PC-3 (cell line): ENCODE measurements around the gene CEP63.

Source experiments
- CTCF ChIP-seq: fragments of 300-600 bp; sonication (generic); conservative IDR thresholded peaks from 2 replicates; pipeline ENCODE4 v1.5.1; 2017; ENCODE audit warnings: antibody characterized with exemption, low read depth, mild to moderate bottlenecking, low read length
- EZH2 ChIP-seq: fragments of 300-600 bp; sonication (generic); IDR thresholded peaks from one replicate; pipeline ENCODE4 v1.6.1; 2017; ENCODE audit warnings: antibody characterized with exemption, mild to moderate bottlenecking, low read length; ENCODE audit not compliant: unreplicated experiment
- EZH2phosphoT487 ChIP-seq: fragments of 300-600 bp; sonication (generic); IDR thresholded peaks from 2 replicates; pipeline ENCODE4 v1.6.1; 2018; ENCODE audit warnings: mild to moderate bottlenecking, antibody characterized with exemption, low read length, borderline replicate concordance

GRCh38 chr3:134594331-134594741, 108.5 kb downstream of the CEP63 start:
- TF ChIP-seq EZH2, result no peak
- no peak for TF ChIP-seq CTCF
- TF ChIP-seq EZH2phosphoT487, result no peak
